OCI-LY7 (cell line): ENCODE measurements around the gene RAPGEF5. TPM values are rescaled to one million over a fixed set of nuclear protein-coding genes. Genes with fewer than 3 reads are reported as not detected.

ENCODE experiments used
- BruUV-seq: library from RNA; stranded (reverse); fragments of 400-500 nt; replicated peaks from 2 replicates; lab custom pipeline; 2021; lab: Mats Ljungman, UMichigan
- CTCF ChIA-PET: fragments of 300-600 bp; sonication (Branson Sonifier 250); formaldehyde crosslinking; loops from one replicate; lab custom pipeline; 2022; ENCODE audit warnings: antibody characterized with exemption; ENCODE audit not compliant: unreplicated experiment; lab: Charles Lee
- POLR2A ChIA-PET: fragments of 300-600 bp; sonication (Branson Sonifier 250); formaldehyde crosslinking; loops from one replicate; lab custom pipeline; 2022; ENCODE audit warnings: antibody characterized with exemption; lab: Charles Lee
- DNase-seq: peaks from one replicate; pipeline ENCODE4 v3.0.0-alpha.2; 2015; ENCODE audit warnings: low spot score
- H2AFZ ChIP-seq: fragments of 200-600 bp; sonication (generic), shearing (Covaris generic); 2 replicates; pipeline ENCODE4 v1.6.1; 2014; ENCODE audit warnings: mild to moderate bottlenecking, antibody characterized with exemption, low read length, moderate library complexity
- H3K27ac ChIP-seq: fragments of 200-600 bp; sonication (generic); 2 replicates; pipeline ENCODE4 v1.5.1; 2014; ENCODE audit warnings: mixed run types, low read depth, mild to moderate bottlenecking, moderate library complexity, low read length, inconsistent platforms; ENCODE audit not compliant: poor library complexity, severe bottlenecking
- H3K36me3 ChIP-seq: fragments of 200-600 bp; sonication (generic); 2 replicates; pipeline ENCODE4 v1.6.1; 2014; ENCODE audit warnings: mild to moderate bottlenecking, antibody characterized with exemption, low read length, moderate library complexity, mixed read lengths; ENCODE audit not compliant: insufficient read depth
- H3K4me1 ChIP-seq: fragments of 200-600 bp; sonication (generic); 2 replicates; pipeline ENCODE4 v1.5.1; 2014; ENCODE audit warnings: mild to moderate bottlenecking, low read length; ENCODE audit not compliant: insufficient read depth, poor library complexity, severe bottlenecking
- H3K4me2 ChIP-seq: fragments of 200-600 bp; sonication (generic); 2 replicates; pipeline ENCODE4 v1.6.1; 2014; ENCODE audit warnings: mild to moderate bottlenecking, low read length
- H3K4me3 ChIP-seq: fragments of 200-600 bp; sonication (generic); 2 replicates; pipeline ENCODE4 v1.5.1; 2014; ENCODE audit warnings: mild to moderate bottlenecking, low read depth, low read length; ENCODE audit not compliant: poor library complexity, severe bottlenecking
- H3K79me2 ChIP-seq: fragments of 200-600 bp; sonication (generic); 2 replicates; pipeline ENCODE4 v1.6.1; 2016; ENCODE audit warnings: low read depth, mild to moderate bottlenecking, low read length, moderate library complexity, mixed read lengths; ENCODE audit not compliant: insufficient read depth
- H3K9me2 ChIP-seq: fragments of 200-600 bp; sonication (generic); 2 replicates; pipeline ENCODE4 v1.6.1; 2016; ENCODE audit warnings: mild to moderate bottlenecking, low read length, mixed read lengths; ENCODE audit not compliant: insufficient read depth
- H3K9me3 ChIP-seq: fragments of 200-600 bp; sonication (generic); 2 replicates; pipeline ENCODE4 v1.6.1; 2014; ENCODE audit warnings: mild to moderate bottlenecking, mixed run types, low read length, mixed read lengths
- H4K20me1 ChIP-seq: fragments of 200-600 bp; sonication (generic); 2 replicates; pipeline ENCODE4 v1.6.1; 2014; ENCODE audit warnings: mild to moderate bottlenecking, antibody characterized with exemption, low read length, moderate library complexity, mixed read lengths; ENCODE audit not compliant: insufficient read depth
- CTCF ChIP-seq: fragments of 200-600 bp; sonication (generic); conservative IDR thresholded peaks from 2 replicates; pipeline ENCODE4 v1.5.1; 2014; ENCODE audit warnings: mild to moderate bottlenecking, antibody characterized with exemption, low read length, moderate library complexity, mixed read lengths
- EZH2phosphoT487 ChIP-seq: fragments of 200-600 bp; sonication (generic); IDR thresholded peaks from 2 replicates; pipeline ENCODE4 v1.6.1; 2018; ENCODE audit warnings: low read depth, borderline replicate concordance, mild to moderate bottlenecking, mixed run types, antibody characterized with exemption, low read length, moderate library complexity, mixed read lengths
- intact Hi-C: fragments of 100-400 bp; cut with micrococcal nuclease; formaldehyde crosslinking; loops from one replicate; pipeline ENCODE4 v1.10.0; 2022; ENCODE audit not compliant: unreplicated experiment
- total RNA-seq, 2 experiments: library from RNA; depleted of rRNA in 1 of 2; stranded (reverse); fragments of >200 nt in 1 of 2; shearing (Covaris generic) in 1 of 2; gene quantifications; 2 replicates each; pipeline ENCODE4 v1.2.3, GENCODE V29; 2014 to 2022

RAPGEF5 gene
- total RNA-seq, 2 experiments from 2014 or later, result 114 to 115 TPM

DNA sequence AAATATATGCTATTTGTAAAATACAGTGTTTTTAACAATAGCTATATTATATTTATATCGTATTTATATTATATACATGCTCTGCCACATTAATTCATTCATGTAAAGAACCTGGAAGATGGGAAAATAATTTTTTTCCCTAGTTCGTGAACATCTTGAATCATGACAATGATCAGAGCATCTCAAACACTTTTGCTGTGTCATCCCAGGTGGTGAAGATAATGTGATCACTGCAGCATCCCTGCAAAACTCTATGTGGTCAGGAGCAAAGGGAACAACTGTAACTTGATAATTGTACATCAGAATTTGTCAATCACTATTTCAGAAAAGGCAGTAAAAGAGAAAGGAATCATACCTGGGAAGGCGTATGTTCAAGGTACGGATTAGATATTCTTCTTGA lies 39.3 kb downstream of the RAPGEF5 start:
- no peak overlapping the region for H2AFZ ChIP-seq
- no TSS peak for BruUV-seq
- peaks cover 5% of the 10 kb centered on the region for H3K4me1 ChIP-seq
- H3K4me2 ChIP-seq, result no peak overlapping the region
- H3K79me2 ChIP-seq, result peaks cover 64% of the 10 kb centered on the region
- H4K20me1 ChIP-seq, result peaks cover 12% of the 10 kb centered on the region; the same call in 1 of the 2 replicates
- intact Hi-C loops, result no loop called here
- no peaks in the 10 kb centered on the region for H3K9me3 ChIP-seq
- TF ChIP-seq CTCF, result no peak
- TF ChIP-seq EZH2phosphoT487, result no peak
- H3K36me3 ChIP-seq, result peaks cover 57% of the 10 kb centered on the region
- H3K9me2 ChIP-seq, result no peaks in the 10 kb centered on the region
- POLR2A ChIA-PET, result interaction anchor here (0.7 to 5.6 kb wide), 6 partner anchors 8 to 22 kb away, joined by 3 to 60 read pairs (median 3); no protein-coding TSS in a partner anchor
- no peak overlapping the region for H3K4me3 ChIP-seq
- no peak for DNase-seq
- H3K27ac ChIP-seq, result no peak overlapping the region
- CTCF ChIA-PET, result no interaction called here

DNA sequence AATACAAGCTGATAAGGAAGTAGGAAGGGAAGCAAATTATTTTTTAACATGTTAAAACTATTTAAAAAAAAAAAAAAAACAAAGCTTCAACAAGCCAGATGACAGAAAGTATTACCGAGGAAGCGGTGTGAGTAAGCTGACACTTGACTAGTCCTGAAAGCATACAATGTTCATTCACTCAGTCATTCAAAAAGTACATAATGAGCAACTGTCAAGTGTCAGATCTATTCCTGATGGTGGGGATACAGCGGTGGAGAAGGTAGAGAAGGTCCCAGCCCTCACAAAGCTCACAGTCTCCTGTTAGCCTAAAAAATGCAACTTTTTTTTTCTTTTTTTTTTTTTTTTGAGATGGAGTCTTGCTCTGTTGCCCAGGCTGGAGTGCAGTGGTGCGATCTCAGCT lies 40.0 kb downstream of the RAPGEF5 start:
- CTCF ChIA-PET, result interaction anchor here (1.2 kb wide), 1 partner anchor 16 kb away, joined by 3 read pairs; no protein-coding TSS in a partner anchor
- no TSS peak for BruUV-seq

More for the DNA sequence above, 40.0 kb downstream of the RAPGEF5 start:
- Histone ChIP-seq H3K36me3 (peaks cover 64% of the 10 kb centered on the region), H3K9me3 (no peaks in the 10 kb centered on the region), H2AFZ (no peak overlapping the region), H3K79me2 (peaks cover 57% of the 10 kb centered on the region), H3K27ac (no peak overlapping the region), H3K9me2 (no peaks in the 10 kb centered on the region), H3K4me3 (no peak overlapping the region), H3K4me1 (peaks cover 5% of the 10 kb centered on the region), H3K4me2 (no peak overlapping the region), H4K20me1 (peaks cover 12% of the 10 kb centered on the region; the same call in 1 of the 2 replicates)
- no peak for DNase-seq
- TF ChIP-seq CTCF, result no peak
- no peak for TF ChIP-seq EZH2phosphoT487
- intact Hi-C loops, result no loop called here
- POLR2A ChIA-PET, result interaction anchor here (0.7 to 5.6 kb wide), 8 partner anchors 8 to 30 kb away, joined by 3 to 60 read pairs (median 3); no protein-coding TSS in a partner anchor
